COLO668 (cell line): ENCODE results near the gene PAQR3.

Experiments used
- DNase-seq: peaks from one replicate; lab custom pipeline; 2025; ENCODE audit not compliant: unreplicated experiment; lab: John Stamatoyannopoulos, UW

Gene PAQR3, protein sequence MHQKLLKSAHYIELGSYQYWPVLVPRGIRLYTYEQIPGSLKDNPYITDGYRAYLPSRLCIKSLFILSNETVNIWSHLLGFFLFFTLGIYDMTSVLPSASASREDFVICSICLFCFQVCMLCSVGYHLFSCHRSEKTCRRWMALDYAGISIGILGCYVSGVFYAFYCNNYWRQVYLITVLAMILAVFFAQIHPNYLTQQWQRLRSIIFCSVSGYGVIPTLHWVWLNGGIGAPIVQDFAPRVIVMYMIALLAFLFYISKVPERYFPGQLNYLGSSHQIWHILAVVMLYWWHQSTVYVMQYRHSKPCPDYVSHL

DNA sequence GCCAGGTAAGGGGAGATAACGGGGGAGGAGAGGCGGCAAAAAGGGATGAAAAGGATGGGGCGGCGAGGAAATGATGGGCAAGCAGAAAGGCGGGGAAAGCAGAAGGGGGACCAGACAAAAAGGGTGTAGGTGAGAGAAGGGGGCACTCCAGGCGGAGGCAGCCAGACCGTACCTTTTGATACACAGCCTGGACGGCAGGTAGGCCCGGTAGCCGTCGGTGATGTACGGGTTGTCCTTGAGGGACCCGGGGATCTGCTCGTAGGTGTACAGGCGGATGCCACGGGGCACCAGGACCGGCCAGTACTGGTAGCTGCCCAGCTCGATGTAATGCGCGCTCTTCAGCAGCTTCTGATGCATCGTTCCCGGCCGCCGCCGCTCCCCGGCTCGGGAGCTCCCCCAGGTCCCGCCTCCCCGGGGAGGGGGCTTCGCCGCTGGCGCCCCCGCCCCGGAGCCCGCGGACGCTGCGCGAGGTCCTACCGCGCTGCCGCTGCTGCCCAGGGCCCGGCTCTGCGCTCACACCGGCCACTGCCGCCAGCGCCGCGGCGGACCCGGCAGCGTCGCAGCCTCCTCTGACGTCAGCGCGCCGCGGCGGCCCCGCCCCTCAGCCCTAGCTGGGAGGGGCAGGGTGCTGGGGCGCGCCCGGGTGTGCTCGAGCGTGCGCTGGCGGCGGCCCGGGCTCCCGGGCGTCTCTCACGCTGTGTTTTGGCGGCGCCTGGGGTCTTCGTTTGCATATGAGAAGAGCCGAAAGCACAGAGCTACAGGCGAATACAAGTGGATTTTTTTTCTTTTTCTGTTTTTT lies at the start of gene PAQR3:
Gene PAQR3, minus strand, starts transcription at position 571 of the 799 bp plus-strand sequence. Its CDS starts 214 bp downstream, at position 357.
- peak; percentile 94 for DNase-seq

DNA sequence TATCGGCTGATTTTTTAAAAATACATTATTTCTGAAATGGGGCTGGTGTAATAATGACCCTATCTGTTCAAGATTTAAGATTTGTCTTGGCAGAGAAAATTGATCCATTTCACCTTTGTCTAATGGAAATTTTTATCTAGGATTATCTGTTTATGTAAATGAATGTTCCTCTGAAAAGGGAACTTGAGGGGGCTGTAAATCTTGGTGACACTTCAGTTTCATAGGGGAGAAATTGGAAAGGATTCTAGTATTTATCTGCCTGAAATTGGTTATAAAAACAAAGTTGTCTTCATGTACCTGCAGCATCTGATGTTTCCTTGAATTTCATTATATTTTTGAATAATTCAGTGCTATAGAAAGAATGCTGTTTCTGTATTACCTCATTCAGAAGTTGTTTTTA lies 48.4 kb upstream of the PAQR3 start:
- DNase-seq = no peak

DNA sequence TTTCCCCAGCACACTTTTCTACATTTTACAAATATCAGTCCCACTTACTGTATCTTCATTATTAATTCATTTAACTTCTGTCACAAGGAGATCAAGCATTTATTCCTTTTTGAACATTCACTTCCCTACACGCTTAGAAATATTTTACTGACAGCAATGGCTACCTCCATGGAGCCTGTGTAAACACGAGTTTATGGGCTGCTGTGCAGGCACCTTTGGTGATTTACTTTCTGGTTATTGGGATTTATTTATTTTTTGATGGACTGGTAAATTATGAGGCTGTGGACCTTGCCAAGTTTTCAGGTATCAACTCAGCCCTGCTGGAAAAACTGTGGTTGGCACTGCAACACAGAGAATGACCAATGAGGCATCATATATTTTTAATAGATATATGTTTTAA lies 45.4 kb upstream of the PAQR3 start:
- no peak for DNase-seq

DNA sequence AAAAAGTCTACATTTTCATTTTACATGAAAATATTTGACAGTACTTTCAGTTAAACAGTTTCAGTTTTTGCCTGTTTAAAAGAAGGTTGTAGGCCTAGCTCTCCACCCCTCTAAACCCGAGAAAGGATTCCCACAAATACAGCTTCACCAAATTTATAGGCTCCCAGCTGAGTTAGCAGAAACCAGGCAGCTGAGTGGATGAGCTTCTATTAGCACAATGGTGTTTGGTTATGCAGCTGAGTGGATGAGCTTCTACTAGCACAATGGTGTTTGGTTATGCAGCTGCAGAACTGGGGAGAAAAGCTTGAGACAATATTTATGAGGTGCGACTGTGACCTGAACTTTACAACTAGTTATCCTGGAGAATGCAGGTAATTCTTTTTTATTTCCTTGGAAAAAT lies 36.6 kb upstream of the PAQR3 start:
- DNase-seq = peak; percentile 35

DNA sequence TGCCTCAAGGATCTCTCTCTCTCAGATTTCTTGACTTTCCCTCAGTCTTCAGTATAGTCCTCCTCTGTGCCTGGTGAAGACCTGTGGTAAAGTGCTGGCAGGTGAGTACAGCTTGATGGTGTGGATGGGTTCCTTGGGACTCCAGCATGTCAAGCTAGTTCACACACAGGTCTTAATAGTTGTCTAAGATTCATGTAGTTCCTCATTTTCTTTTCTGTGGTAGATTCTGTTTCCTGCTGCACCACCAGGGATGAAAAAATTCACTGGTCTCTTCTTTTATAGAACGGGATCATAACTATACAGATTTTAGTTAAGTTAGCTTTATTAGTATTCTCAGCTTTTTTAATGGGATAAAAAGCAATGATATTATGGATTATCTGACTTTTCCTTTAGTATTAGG lies 32.5 kb upstream of the PAQR3 start:
- DNase-seq = no peak

DNA sequence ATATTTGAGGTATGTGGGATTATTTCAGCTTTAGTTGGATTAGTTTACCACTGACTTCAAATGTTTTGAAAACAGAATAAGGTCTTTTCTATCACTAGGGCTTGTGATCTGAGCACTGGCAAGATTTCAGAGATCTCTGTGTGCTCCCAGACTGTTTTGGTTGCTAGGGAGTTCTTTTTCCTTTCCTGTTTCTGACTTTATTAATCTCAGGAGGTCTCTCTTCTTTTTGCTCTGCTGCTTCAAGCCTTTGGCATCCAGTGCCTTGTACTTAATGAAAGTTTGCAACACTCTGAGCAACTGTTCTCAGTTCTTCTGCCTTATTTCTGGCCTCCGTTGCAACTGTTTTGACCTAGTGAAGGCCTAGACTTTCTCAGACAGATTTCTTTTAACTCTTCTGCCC lies 32.1 kb upstream of the PAQR3 start:
- DNase-seq = no peak

DNA sequence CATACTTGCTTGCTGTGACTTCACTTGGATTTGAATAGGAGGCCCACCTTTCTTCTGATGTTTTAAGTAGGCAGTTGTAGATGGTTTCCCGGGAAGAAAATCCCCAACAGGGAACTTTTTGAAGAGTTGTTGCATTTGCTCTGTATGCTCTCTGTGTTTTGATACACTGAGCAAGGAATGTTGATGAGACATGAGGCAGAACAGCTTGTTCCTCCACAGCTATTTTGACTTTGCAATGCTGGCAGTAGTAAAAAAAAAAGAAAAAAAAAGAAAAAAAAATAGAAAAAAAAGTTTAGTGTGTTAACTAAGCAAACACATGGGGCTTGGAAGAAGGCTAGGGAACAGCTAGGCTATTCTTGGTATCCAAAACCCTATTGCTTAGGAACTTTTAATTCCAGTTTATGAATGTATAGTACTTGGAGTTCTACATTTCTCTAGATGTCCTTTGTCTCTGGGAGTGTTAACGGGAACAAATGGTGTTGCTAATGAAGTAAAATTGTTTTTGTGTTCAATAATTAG lies 23.4 kb upstream of the PAQR3 start:
- DNase-seq = no peak

DNA sequence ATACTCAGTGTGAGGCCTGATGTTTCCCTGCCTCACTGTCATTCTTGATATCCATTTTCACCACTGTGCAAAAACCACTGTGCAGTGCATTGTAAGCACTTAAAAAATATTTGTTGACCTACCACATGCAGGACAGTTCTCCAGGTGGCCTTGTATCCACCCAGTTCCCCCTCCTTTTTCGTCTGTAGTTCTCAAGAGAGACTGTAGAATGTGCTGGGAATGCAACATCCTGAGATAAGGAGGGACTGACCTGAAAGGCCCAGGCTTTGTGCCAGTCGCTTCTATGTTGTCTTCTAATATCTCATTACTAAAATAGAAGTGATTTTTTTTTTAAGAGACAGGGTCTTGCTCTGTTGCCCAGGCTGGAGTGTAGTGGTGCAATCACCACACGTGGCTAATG lies 21.7 kb upstream of the PAQR3 start:
- no peak for DNase-seq

DNA sequence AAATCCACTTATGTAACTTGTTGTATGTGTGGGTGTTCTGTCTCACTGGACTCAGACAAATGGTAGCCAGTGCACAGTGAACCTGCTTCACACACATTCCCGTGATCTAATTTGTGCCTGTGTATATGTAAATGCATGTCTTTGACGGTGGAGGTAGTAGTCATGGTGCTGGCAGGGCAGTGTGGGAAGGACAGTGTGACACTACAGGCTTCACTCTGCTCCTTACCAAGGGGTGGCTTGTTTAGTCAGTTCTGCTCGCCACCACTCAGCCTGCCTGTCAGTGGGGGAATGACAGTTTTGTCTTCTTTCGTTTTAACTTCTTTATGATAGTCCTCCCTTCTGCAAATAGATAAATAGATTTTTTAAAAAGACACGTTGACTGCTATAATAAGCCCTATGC lies 17.7 kb upstream of the PAQR3 start:
- DNase-seq = no peak

DNA sequence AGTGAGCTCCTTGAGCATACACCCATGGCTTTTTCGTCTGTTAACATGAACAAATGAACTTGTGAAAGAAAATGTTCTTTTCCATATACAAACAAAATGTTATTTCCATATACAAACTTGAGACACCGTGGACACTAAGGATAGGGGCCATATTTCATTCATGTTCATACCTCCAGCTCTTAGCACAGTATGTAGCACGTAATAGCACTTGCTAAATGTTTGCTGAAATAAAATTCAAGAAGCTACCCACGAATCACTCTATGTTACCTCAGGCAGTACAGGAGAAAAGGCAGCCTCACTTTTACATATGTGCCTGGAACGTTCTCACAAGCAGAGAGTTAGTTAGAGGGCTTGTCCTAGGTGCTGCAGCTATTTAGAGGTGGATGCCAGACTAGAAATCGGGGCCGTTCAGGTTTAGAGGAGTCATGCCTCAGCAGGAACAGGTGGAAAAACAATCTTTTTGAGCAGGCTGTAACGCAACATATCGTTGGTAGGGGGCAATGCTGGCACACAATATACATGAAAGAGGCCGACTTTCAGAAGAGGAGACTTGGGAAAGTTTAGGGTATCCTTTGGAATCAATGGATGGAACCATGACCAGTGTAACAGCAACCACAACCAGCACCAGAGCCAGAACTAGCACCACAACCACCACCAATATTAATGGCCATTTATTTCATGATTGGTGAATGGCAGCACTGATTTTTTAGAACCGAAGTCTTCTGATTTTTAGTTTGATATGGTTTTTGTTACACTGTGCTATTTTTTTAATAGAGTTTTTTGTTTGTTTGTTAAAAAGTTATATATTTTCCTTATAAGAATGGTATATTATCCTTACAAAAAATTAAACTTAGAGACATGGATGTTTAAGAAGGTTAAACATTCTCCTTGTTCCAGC lies 14.8 kb upstream of the PAQR3 start:
- DNase-seq = peak; percentile 26

DNA sequence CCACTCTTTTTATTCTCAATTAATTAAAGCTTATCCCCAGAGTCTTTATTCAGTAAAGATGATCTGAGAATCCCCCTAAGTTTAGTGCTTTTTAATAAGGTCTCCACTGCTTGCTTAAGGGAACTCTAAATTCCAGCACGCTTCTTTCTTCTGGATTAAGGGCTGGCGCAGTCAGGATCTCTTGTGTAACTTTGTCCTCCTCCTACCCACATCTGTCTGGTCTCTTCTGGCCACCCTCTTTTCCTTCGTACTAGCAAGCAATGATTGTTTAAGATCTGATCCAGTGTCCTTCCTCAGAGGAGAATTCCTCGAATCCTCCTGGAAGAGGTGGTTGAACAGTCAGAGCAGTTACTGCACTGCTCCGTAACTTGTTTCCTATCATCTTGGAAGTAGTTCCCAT lies 14.0 kb upstream of the PAQR3 start:
- no peak for DNase-seq

DNA sequence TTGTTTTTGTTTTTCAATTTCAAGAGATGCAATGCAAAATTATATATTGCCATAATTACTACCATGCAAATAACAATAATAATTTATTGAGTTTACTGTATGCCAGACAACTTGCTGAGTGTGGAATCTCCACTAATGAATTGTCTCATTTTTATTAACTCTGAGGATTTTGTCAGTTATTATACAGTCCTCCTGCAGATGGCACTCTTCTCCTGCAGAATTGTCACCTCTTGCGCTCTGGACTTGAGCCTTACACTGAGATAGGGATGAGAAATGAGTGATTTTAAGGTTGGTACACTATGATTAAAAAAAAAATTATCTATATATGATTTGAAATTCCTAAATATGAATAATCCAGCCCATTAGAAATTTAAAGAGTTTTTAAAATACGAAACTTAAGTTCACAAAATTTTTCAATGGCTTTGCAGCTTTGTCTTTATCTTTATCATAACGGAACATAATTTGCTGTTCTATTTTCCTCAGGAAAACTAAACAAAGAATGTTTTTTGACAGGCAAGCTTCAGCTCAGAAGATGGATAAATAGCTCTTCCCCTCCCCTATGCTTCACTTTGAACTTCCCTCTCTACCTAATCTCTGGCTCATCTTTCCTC lies 12.7 kb upstream of the PAQR3 start:
- peak; percentile 35 for DNase-seq

DNA sequence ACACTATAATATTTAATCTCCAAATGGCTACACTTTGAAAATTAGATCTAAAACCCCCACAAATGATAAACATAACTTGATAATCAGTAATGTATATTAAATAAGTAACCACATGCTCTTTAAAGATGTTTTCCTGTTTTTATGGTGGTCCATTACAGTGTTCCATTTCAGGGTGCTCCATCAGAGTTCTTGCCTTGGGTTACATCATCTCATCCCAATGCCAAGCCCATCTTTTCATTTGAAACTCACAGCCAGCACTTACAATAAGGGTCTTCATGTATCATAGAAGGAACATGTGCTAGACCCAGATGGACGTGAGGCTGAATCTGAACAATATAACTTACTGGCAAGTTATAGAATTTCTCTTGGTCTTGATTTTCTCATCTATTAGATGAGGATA lies 10.5 kb upstream of the PAQR3 start:
- DNase-seq = no peak

DNA sequence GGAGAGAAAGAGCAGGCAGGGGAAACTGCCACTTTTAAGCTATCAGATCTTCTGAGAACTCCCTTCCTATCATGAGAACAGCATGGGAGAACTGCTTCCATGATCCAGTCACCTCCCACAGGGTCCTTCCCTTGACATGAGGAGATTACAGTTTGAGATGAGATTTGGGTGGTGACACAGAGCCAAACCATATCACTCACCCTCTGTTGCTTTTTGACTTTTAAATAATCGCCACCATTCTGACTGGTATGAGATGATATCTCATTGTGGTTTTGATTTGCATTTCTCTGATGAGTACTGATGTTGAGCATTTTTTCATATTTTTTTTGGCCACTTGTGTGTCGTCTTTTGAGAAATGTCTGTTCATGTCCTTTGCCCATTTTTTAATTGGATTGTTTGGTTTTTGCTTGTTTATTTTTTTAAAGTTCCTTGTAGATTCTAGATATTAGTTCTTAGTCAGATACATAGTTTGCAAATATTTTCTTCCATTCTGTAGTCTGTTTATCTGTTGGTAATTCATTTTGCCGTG lies 6.5 kb upstream of the PAQR3 start:
- no peak for DNase-seq

DNA sequence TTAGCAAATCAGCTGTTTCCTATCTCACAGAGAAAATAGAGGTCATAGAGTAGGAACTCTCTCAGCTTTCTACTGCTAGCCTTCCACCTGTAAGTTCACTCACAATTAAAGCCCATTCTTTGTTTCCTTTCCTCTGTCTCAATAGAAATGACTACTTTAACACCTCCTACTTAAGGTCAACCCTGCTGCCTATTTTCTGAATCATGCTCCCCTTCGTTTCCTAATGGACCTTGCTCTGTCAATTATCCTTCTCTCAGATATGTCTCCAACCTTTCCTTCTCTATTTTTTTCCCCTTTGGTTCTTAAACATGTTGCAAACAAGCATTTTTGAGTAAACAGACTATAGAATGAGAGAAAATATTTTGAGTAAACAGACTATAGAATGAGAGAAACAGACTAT lies 5.1 kb upstream of the PAQR3 start:
- no peak for DNase-seq

DNA sequence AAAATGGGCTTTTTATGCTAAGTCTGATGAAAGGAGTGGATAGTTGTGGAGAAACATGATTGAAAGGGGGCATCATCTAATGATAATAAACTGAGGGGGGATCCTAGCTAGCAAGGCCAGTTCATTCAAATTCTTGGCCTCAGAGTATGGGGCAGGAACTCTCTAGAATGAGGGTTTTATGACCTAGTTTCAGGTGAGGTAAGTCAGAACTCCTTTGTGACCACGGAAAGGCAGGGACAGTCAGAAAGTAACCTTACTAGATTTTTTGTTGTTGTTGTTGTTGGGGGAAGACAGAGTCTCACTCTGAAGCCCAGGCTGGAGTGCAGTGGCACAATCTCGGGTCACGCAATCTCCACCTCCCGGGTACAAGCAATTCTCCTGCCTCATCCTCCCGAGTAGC lies 1.5 kb upstream of the PAQR3 start:
- no peak for DNase-seq

DNA sequence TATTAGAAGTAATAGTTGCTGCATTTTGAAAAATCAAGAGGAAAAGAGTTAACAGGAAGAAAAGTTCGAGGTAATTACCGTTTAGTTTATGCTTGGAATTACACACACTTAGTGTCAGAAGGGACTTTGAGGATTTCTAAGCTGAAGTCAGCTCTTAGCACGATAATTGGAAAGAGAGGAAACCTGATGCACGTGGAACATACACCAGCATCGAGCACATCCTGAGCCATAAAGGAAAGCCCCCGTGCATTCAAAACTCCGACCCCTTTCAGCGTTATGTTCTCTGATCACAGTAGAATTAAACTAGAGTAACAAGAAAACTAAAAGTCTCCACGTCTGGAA lies 400 bp upstream of the PAQR3 start:
- DNase-seq = peak; percentile 15

DNA sequence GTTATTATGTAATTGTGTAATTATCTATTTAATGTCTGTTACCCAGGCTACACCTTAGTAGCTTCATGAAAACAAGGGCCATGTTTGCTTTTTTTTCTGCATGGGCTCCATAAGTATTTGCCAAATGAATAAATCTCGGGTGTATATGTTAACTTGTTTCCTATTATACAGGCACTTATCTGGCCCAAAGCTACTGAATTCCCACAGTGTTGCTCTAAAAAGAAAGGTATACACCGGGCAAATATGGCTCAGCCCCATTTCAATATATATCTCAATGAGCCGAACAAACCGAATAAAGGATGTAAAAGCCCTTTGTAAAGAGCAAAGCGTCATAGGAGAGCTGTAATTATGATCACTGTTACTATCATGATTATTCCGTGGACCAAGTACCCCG lies 767 bp downstream of the PAQR3 start:
- no peak for DNase-seq

DNA sequence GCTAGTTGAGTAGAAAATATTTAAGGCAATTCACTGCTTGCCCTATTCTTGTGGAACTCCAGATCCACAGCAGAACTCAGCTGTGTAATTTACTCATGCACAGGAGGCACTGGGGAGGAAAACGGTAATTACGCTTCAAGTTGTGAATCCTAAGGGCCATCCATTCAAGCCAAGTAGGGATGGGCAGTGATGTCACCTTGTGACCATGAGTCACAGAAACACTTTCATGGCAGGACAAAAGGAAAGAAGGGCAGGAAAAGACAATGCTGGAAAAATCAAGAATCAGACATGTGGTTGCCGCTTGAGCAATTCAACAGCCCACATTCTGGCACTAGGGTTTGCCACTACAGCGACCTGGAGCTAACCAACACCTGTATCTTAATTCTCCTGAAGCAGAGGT lies 1.4 kb downstream of the PAQR3 start:
- peak; percentile 23 for DNase-seq

DNA sequence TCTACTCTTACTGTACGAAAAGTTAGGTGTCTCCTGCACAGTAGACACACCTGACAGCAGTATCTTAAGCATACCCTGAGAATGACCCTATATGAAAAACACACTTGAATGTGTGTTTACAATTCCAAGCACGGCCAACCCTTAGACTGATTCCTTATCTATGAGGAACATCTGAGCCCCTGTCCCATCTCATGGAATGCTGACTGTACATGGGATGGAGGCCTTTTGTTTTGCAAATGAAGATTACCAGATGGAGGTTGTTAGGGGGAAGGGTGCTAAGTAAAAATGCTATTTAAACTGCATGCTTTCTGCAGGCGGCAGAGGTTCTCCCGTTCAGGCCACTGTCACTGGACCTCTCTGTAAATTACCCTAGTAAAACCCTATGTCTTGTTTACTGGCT lies 2.2 kb downstream of the PAQR3 start:
- no peak for DNase-seq
